NCI-H82 treated with DMSO at 0.1 percent for 48 hours (cell line): ENCODE measurements around the gene WHRN.
A peak's percentile ranks its signal among the peaks of the same experiment; 100 is the strongest.

Experiments
- DNase-seq: peaks from one replicate; lab custom pipeline; 2025; ENCODE audit not compliant: unreplicated experiment; lab: John Stamatoyannopoulos, UW

Gene WHRN

DNA sequence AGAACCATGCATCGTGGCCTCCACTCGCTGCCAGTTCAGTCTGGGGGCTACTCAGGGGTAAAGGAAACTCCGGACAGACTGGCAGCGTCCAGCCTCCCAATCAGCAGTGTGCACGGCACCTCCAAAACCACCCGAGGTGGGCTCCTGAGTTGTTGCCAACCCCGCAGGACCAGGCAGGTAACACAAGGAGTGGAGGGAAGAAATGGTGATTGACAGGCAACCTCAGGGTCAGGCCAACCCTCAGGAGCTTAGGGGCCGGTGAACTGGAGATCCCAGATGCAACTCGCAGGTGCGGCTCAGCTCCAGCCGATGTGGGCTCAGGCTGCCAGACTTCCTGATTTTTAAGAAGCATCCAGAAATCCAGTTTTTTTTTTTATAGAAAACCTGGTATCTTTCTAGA, 80.1 kb downstream of the WHRN start:
- DNase-seq, result no peak

DNA sequence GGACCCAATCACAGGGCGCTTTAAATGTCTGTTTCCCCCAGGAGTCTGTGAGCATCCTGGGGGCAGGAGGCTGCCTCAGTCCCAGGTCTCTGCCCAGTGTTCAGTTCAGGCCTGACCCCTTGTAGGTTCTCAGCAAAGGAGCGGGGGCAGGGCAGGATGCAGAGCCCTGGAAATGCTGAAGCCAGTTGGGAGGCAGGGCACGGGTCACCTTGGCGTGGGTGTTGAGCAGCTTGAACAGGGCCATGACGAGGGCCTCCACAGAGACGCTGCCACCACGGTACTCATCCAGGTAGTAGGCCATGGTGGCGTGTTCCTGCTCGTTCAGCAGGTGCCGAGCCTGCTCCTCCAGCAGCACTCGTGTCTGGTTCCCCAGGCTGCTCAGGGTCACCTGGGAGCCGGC, 81.1 kb downstream of the WHRN start:
- DNase-seq, result no peak

DNA sequence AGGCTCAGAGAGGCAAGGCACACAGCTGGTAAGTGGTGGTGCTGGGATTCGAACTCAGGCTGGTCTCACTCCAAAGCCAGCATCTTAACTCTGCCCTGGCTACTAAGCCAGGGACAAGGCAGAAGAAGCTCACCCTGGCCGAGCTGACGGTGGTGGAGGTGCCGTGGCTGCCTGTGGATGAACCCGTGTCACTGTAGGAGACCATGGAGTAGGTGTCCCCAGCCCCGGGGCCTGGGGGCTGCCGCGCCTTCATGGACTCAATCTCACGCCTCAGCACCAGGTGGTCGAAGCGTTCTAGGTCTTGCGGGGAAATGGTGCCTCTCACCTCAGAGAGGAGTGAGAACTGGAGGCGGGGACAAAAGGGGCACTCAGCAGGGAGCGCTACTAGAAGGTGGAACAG, 82.1 kb downstream of the WHRN start:
- DNase-seq, result no peak

- no peak for DNase-seq
These were observed 84.1 kb downstream of the WHRN start for GRCh38 chr9:114421147-114421546.

GRCh38 chr9:114419796-114420195, 85.5 kb downstream of the WHRN start:
- no peak for DNase-seq

DNA sequence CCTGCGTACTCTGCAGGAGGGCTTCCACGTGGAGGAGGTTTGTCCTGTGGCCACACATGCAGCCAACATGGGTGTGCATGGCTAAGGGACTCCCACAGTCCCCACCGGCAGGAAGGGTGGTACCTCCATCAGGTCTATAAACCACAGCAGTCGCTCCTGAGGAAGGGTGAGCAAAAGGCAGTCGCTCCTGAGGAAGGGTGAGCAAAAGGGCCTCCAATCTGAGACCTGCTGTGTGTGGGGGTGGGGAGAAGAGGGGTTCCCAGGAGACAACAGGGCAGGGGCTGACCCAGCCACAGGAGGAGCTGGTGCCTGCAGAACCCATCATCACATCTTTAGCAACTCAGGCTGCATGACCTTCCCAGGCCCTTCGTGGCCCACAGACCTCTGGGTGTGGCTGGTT, 87.2 kb downstream of the WHRN start:
- no peak for DNase-seq

DNA sequence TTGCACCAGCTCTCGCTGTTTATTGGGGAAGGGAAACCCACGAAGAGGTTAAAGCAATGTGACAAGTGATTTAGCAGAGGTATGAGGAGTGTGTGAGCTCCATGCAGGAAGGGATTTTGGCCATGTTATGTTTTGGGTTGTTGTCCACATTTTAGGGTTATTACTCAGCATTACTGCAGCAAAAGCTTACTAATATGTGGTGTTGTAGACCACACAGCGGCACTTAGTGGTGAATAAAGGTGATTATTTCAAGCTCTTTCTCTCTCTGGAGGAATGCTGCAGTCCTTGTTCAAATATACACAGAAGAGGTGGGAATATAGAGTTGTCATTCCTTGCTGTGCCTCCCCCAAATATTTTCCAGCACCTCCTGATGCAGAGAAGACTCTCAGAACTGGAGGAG, 87.8 kb downstream of the WHRN start:
- DNase-seq, result no peak

GRCh38 chr9:114416906-114417305, 88.4 kb downstream of the WHRN start:
- DNase-seq, result no peak

DNA sequence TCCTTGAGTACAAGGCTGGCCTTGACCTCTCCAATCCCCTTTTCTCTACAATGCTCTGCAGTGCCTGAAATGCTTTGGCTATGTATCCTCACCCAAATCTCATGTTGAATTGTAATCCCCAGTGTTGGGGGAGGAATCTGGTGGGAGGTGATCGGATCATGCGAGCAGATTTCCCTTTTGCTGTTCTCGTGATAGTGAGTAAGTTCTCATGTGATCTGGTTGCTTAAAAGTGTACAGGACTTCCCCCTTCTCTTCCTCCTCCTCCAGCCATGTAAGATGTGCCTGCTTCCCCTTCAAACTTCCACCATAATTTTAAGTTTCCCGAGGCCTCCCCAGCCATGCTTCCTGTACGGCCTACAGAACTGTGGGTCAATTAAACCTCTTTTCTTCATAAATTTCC, 89.0 kb downstream of the WHRN start:
- no peak for DNase-seq

GRCh38 chr9:114414346-114414745, 90.9 kb downstream of the WHRN start:
- DNase-seq, result no peak

GRCh38 chr9:114413861-114414301, 91.4 kb downstream of the WHRN start:
- DNase-seq, result no peak

GRCh38 chr9:114412048-114412683, 93.1 kb downstream of the WHRN start:
- DNase-seq, result no peak

GRCh38 chr9:114411452-114411851, 93.8 kb downstream of the WHRN start:
- no peak for DNase-seq

- DNase-seq, result no peak
These were observed 94.4 kb downstream of the WHRN start for GRCh38 chr9:114410910-114411309.

GRCh38 chr9:114409842-114410241, 95.4 kb downstream of the WHRN start:
- no peak for DNase-seq

DNA sequence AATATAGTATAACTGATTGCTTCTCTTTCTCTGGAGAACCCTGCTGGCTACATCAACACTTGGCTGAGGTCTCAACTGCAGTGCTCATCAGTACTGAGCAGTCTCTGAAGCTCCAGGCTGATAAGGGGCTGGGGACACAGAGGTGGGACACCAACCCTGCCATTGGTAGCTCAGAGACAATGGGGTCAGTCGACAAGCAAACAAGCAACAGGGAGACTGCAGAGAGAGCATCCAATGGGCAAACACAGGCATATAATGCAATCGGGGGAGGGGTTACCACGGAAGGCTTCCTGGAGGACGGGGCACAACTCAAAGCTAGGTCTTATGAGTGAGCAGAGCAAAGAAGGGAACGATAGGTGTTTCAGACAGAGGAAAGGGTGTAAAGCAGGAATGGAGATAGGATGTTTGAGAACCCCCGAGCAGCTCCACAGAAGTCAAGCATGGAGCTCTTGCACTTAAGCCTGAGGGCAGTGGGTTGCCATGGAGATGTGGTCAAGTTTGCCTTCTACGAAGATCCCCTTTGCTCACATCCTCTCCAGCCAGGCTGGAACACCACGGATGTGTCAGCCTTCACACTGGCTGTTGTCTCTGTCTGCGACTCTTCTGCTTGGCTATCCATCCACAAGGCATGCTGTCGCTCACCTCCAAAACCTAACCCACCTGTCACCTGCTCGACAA, 96.0 kb downstream of the WHRN start:
- no peak for DNase-seq

- no peak for DNase-seq
These were observed 96.6 kb downstream of the WHRN start for GRCh38 chr9:114408645-114409044.

- DNase-seq, result no peak
These were observed 97.4 kb downstream of the WHRN start for GRCh38 chr9:114407889-114408288.

DNA sequence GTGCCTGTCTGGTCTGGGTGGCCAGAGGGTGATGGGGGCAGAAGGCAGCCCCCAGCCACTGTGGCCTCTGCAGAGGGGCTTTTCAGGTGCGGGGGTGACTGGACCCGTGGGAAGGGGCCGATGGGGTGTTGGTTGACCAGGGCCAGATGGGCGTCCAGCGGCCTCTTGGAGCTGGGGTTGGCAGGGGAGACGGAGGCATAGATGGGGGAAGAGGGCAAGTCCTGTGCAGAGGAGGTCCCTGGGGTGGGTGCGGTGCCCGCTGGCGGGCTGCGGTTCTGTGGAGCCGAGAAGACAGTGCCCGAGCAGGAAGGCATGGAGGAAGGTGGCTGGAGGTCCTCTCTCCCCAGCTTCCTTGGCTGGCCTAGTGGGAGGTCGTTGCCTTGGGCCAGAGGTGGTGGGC, 98.8 kb downstream of the WHRN start:
- no peak for DNase-seq

DNA sequence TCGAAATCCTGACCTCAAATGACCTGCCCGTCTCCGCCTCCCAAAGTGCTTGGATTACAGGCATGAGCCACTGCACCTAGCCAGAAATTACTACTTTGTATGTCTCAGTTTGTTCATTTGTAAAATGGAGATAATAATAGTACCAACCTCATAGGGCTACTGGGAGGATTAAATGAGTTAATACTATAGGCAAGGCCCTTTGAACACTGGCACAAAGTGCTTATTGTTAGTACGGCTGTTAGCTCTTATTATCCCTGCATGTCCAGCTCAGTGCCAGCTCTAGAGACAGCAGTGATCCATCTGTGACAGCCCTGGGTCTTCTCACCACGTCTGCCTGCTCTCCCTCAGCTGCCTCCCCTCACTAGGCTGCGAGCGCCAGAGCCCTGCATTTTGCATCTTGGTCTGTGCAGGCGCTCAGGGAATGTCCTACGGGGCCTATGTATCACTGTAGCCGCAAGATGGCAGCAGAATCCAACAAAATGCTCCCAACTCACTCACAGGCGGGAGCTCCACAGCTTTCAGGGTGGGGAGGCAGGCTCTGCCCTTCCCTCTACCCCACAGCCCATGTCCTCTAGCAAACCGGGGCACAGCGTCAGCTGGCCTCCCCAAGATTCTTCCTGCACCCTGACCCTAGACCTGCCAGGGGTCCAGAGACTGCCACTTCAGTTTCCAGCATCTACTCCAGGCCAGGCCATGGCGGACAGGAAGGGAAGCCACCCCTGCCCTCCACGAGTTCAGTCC, 99.8 kb downstream of the WHRN start:
- DNase-seq, result peak; percentile 48

DNA sequence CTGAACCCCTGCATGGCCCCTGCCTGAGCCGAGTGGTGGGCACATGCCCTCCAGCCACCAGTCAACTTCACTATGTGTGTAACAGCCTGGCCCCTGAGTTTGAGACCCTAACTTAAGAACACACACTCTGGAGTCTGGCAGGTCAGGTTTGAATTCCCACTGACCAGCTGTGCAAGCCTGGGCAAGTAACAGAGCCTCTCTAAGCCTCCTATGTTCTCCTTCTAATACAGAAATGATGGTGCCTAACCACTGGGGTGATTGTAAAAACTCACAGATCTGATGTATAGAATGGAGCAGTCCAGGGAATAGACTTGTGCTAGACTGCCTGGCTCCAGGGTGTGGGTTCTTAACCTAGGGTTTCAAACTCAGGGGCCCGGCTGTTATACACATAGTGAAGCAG, 100.7 kb downstream of the WHRN start:
- no peak for DNase-seq

- peak; percentile 42 for DNase-seq
These were observed 102.0 kb downstream of the WHRN start for GRCh38 chr9:114403153-114403756.
